ENCODE results near the gene FBXW9.

FBXW9 gene

GRCh38 chr19:12696366-12697335 lies at the start of gene FBXW9:
TSS of gene FBXW9 (minus strand) at chr19:12696631. CDS start at chr19:12696581, 50 bp downstream.
- no peak for TF ChIP-seq CTCF (IDR thresholded peaks at IDR 0.05; ENCODE audit: insufficient read depth, low read length, poor library complexity, severe bottlenecking)
- Histone ChIP-seq H3K36me3 (ENCODE audit: control insufficient read depth, insufficient read depth, low read length) (peaks cover 16% of the 10 kb centered on the region), H3K4me3 (replicated peaks; ENCODE audit: low read depth, low read length) (peak within 1 kb of the TSS; percentile 90), H3K27me3 (replicated peaks; ENCODE audit: control insufficient read depth, insufficient read depth, low read length) (no peaks in the 10 kb centered on the region)
- peak; percentile 92 for DNase-seq (ENCODE audit: extremely low read depth, insufficient read length)

- Histone ChIP-seq H3K27me3 (replicated peaks; ENCODE audit: control insufficient read depth, insufficient read depth, low read length) (no peaks in the 10 kb centered on the region), H3K36me3 (ENCODE audit: control insufficient read depth, insufficient read depth, low read length) (peaks cover 25% of the 10 kb centered on the region), H3K4me3 (replicated peaks; ENCODE audit: low read depth, low read length) (no peak overlapping the region)
- DNase-seq (ENCODE audit: extremely low read depth, insufficient read length), result no peak
- no peak for TF ChIP-seq CTCF (IDR thresholded peaks at IDR 0.05; ENCODE audit: insufficient read depth, low read length, poor library complexity, severe bottlenecking)
Measured at GRCh38 chr19:12745166-12745897, 48.9 kb upstream of the FBXW9 start.

- H3K36me3 ChIP-seq (ENCODE audit: control insufficient read depth, insufficient read depth, low read length), result peaks cover 3% of the 10 kb centered on the region
- H3K4me3 ChIP-seq (replicated peaks; ENCODE audit: low read depth, low read length), result peak overlapping the region; percentile 99
- DNase-seq (ENCODE audit: extremely low read depth, insufficient read length), result no peak
- TF ChIP-seq CTCF (IDR thresholded peaks at IDR 0.05; ENCODE audit: insufficient read depth, low read length, poor library complexity, severe bottlenecking), result no peak
- no peaks in the 10 kb centered on the region for H3K27me3 ChIP-seq (replicated peaks; ENCODE audit: control insufficient read depth, insufficient read depth, low read length)
Measured at GRCh38 chr19:12737835-12738351, 41.5 kb upstream of the FBXW9 start.

- Histone ChIP-seq H3K36me3 (ENCODE audit: control insufficient read depth, insufficient read depth, low read length) (peaks cover 3% of the 10 kb centered on the region), H3K4me3 (replicated peaks; ENCODE audit: low read depth, low read length) (peak within 1 kb of the TSS; percentile 99), H3K27me3 (replicated peaks; ENCODE audit: control insufficient read depth, insufficient read depth, low read length) (no peaks in the 10 kb centered on the region)
- TF ChIP-seq CTCF (IDR thresholded peaks at IDR 0.05; ENCODE audit: insufficient read depth, low read length, poor library complexity, severe bottlenecking), result no peak
- DNase-seq (ENCODE audit: extremely low read depth, insufficient read length), result peak; percentile 85
Measured at GRCh38 chr19:12736995-12737834, 40.8 kb upstream of the FBXW9 start, which contains the start of gene GET3. TSS of gene GET3 (plus strand) at chr19:12737497. CDS start at chr19:12737506, 9 bp downstream.

Data from GM06990 (cell line).